GM12878 (cell line): ENCODE results near the gene IQCF5. TPM values are rescaled to one million over a fixed set of nuclear protein-coding genes. Genes with fewer than 3 reads are reported as not detected.

Experiments used
- ATAC-seq: fragments of 200-7000 bp; cut with Tn5 transposase; 3 replicates; pipeline ENCODE4 v1.9.1; 2020; ENCODE audit warnings: mild to moderate bottlenecking, moderate library complexity
- BruUV-seq: library from RNA; stranded (reverse); fragments of 400-500 nt; replicated peaks from 2 replicates; lab custom pipeline; 2021; lab: Mats Ljungman, UMichigan
- CTCF ChIA-PET: fragments of 300-600 bp; sonication (Branson Sonifier 250); formaldehyde crosslinking; extraction: SDS; loops from one replicate; lab custom pipeline; 2021; ENCODE audit warnings: inconsistent platforms; lab: Yijun Ruan, JAX
- POLR2A ChIA-PET: fragments of 350-600 bp; formaldehyde crosslinking; extraction: SDS; loops from one replicate; lab custom pipeline; 2021; ENCODE audit warnings: inconsistent platforms; lab: Charles Lee
- RAD21 ChIA-PET: fragments of 300-600 bp; sonication (Branson Sonifier 250); formaldehyde crosslinking; loops from one replicate; lab custom pipeline; 2023; ENCODE audit warnings: antibody characterized with exemption; ENCODE audit not compliant: unreplicated experiment; lab: Charles Lee
- SMC1A ChIA-PET: fragments of 300-600 bp; sonication (Branson Sonifier 250); formaldehyde crosslinking; loops from one replicate; lab custom pipeline; 2023; ENCODE audit not compliant: unreplicated experiment, uncharacterized antibody; lab: Charles Lee
- DNase-seq: peaks from one replicate; pipeline ENCODE4 v3.0.0-alpha.2; 2011; ENCODE audit warnings: low read depth, low spot score
- FAIRE-seq: peaks from 3 replicates; lab custom pipeline; 2011; peaks lifted over from hg19 to GRCh38; lab: Jason Lieb, UNC
- H2AFZ ChIP-seq: 2 replicates; pipeline ENCODE4 v1.6.0; 2011; ENCODE audit warnings: low read depth, low read length, control low read depth; ENCODE audit not compliant: control insufficient read depth
- H3K27ac ChIP-seq: 2 replicates; pipeline ENCODE4 v1.5.1; 2011; ENCODE audit warnings: control low read depth; ENCODE audit not compliant: control insufficient read depth, insufficient read depth
- H3K27me3 ChIP-seq, 2 experiments: replicated peaks in 1 of 2; 2 replicates each; pipeline versions ENCODE4 v1.6.0 to v1.6.1; 2011; ENCODE audit warnings: low read length in 1 of 2; ENCODE audit not compliant: control insufficient read depth in 2 of 2, insufficient read depth in 2 of 2
- H3K36me3 ChIP-seq, 2 experiments: 2 replicates each; pipeline ENCODE4 v1.5.1; 2011; ENCODE audit warnings: low read length in 1 of 2; ENCODE audit not compliant: control insufficient read depth in 2 of 2, insufficient read depth in 2 of 2
- H3K4me1 ChIP-seq: 2 replicates; pipeline ENCODE4 v1.6.1; 2011; ENCODE audit warnings: mild to moderate bottlenecking, low read length, moderate library complexity, mixed read lengths; ENCODE audit not compliant: control insufficient read depth, insufficient read depth
- H3K4me2 ChIP-seq: 2 replicates; pipeline ENCODE4 v1.6.0; 2011; ENCODE audit warnings: control low read depth; ENCODE audit not compliant: control insufficient read depth, insufficient read depth
- H3K4me3 ChIP-seq: fragments of 200-600 bp; sonication (generic); 2 replicates; pipeline ENCODE4 v1.5.1; 2016
- H3K79me2 ChIP-seq: 2 replicates; pipeline ENCODE4 v1.6.0; 2011; ENCODE audit warnings: low read length; ENCODE audit not compliant: control insufficient read depth, insufficient read depth
- H3K9ac ChIP-seq: 2 replicates; pipeline ENCODE4 v1.8.0; 2011; ENCODE audit warnings: low read length, control low read depth, mixed read lengths; ENCODE audit not compliant: control insufficient read depth, insufficient read depth
- H3K9me3 ChIP-seq: replicated peaks from 3 replicates; pipeline ENCODE4 v1.5.1; 2011; ENCODE audit warnings: mild to moderate bottlenecking, low read length; ENCODE audit not compliant: control insufficient read depth, insufficient read depth
- H4K20me1 ChIP-seq: 2 replicates; pipeline ENCODE4 v1.6.0; 2011; ENCODE audit not compliant: control insufficient read depth, insufficient read depth
- BACH1 ChIP-seq: fragments of 450-650 bp; IDR thresholded peaks from 2 replicates; pipeline ENCODE4 v1.6.1; 2017; ENCODE audit warnings: mild to moderate bottlenecking, borderline replicate concordance
- CHD4 ChIP-seq: fragments of 200-600 bp; sonication (generic); IDR thresholded peaks from 2 replicates; pipeline ENCODE4 v1.6.1; 2016; ENCODE audit warnings: mild to moderate bottlenecking
- CREM ChIP-seq: IDR thresholded peaks from 2 replicates; pipeline ENCODE4 v1.6.1; 2014; ENCODE audit warnings: antibody characterized with exemption, low read depth
- MXI1 ChIP-seq: fragments of 150-350 bp; IDR thresholded peaks from 2 replicates; pipeline ENCODE4 v1.6.1; 2011; ENCODE audit warnings: low read depth, mild to moderate bottlenecking, inconsistent platforms, low read length, improper control_type of control experiment
- PRDM15 ChIP-seq: fragments of 450-650 bp; formaldehyde crosslinking; IDR thresholded peaks from 2 replicates; pipeline ENCODE4 v1.4.0; 2020; ENCODE audit warnings: mild to moderate bottlenecking, moderate library complexity
- RELA ChIP-seq: fragments of 450-650 bp; IDR thresholded peaks from 2 replicates; pipeline ENCODE4 v1.8.0; 2014; ENCODE audit warnings: borderline replicate concordance; ENCODE audit not compliant: partially characterized antibody
- REST ChIP-seq: IDR thresholded peaks from 2 replicates; pipeline ENCODE4 v1.6.1; 2012; ENCODE audit warnings: mild to moderate bottlenecking, low read depth, low read length
- SREBF2 ChIP-seq: IDR thresholded peaks from 2 replicates; pipeline ENCODE4 v1.6.1; 2012; ENCODE audit warnings: mild to moderate bottlenecking, low read length
- SRF ChIP-seq, 2 experiments: IDR thresholded peaks; 2 replicates each; pipeline ENCODE4 v1.6.1; 2011; ENCODE audit warnings: low read depth in 2 of 2, low read length in 2 of 2, mild to moderate bottlenecking in 1 of 2, moderate library complexity in 1 of 2
- STAT1 ChIP-seq: fragments of 450-650 bp; conservative IDR thresholded peaks from 2 replicates; pipeline ENCODE4 v1.6.1; 2014; ENCODE audit warnings: antibody characterized with exemption, mild to moderate bottlenecking
- USF1 ChIP-seq: IDR thresholded peaks from 2 replicates; pipeline ENCODE4 v1.6.1; 2011; ENCODE audit warnings: borderline replicate concordance, low read depth, mild to moderate bottlenecking, moderate library complexity, mixed read lengths, low read length; ENCODE audit not compliant: insufficient read depth; ENCODE audit errors: extremely low read length
- WRNIP1 ChIP-seq: IDR thresholded peaks from 2 replicates; pipeline ENCODE4 v1.6.1; 2011; ENCODE audit warnings: low read depth, low read length, improper control_type of control experiment, borderline replicate concordance
- WGBS: methylation state at CpG from one replicate; pipeline ENCODE4 v1.1.6; 2016; ENCODE audit warnings: low lambda C conversion rate; ENCODE audit not compliant: insufficient replicate concordance, insufficient coverage; ENCODE audit errors: missing lambda C conversion rate; 5-methylcytosine and 5-hydroxymethylcytosine counted together
- in situ Hi-C: fragments of 300-500 bp; cut with MboI; formaldehyde crosslinking; loops from 9 replicates; pipeline ENCODE4 v1.14.3; 2018; ENCODE audit warnings: mixed read lengths
- intact Hi-C: fragments of 100-400 bp; cut with micrococcal nuclease; formaldehyde crosslinking; loops from one replicate; pipeline ENCODE4 v1.14.2; 2022; ENCODE audit not compliant: unreplicated experiment
- polyA plus RNA-seq, 11 experiments: library from polyadenylated mRNA; depleted of rRNA in 4 of 11; unstranded in 6 of 11; stranded (reverse) in 5 of 11; fragments of >200 nt; fragmentation: Nextera tagmentation in 4 of 11; fragmentation: Illumina TruSeq in 1 of 11; extraction: Ambion mirVana in 4 of 11; extraction: Trizol in 1 of 11; gene quantifications; 1 replicate in 1 of 11; 2 replicates in 10 of 11; pipeline versions ENCODE4 v1.2.1 to v1.2.3, GENCODE V29; 2011 to 2016; ENCODE audit warnings: inconsistent platforms in 2 of 11, missing spikeins in 2 of 11, low read depth in 1 of 11
- total RNA-seq, 4 experiments: library from RNA; depleted of rRNA in 3 of 4; stranded (reverse); fragments of >200 nt in 3 of 4; fragmentation: Illumina TruSeq in 1 of 4; extraction: Trizol in 1 of 4; gene quantifications; 2 replicates each; pipeline versions ENCODE4 v1.2.1 to v1.2.3, GENCODE V29; 2013 to 2021

Gene IQCF5
- total and polyA plus RNA-seq, 10 of the 15 experiments (the other 5 are each of a cell fraction or from before 2014, with no cell fraction given): not detected

GRCh38 chr3:51888463-51889105 is 13.2 kb upstream of the IQCF5 start (continued):
- no peak for TF ChIP-seq CREM
- no peak for TF ChIP-seq RELA
- no peak for TF ChIP-seq REST
- no peak for TF ChIP-seq STAT1

DNA sequence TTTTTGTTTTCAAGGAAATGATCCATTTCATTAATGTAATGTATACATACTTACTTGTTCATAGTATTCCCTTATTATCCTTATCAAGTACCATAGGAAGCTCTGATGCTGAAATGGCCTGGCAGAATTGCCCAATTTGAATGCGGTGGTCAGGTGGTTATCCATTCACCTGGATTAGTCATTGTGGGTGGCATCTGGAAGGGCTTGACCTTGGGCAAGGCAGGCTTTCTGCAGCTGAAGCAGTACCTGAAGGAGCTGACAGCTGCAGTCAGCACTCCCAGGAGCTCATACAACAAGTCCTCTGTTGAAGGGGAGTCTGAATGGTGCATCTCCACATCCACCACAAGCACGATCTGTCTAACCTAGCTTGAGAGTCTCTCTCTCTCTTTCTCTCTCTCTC is 12.2 kb upstream of the IQCF5 start:
- RAD21 ChIA-PET: no interaction called here
- H3K4me2 ChIP-seq: no peak overlapping the region
- TF ChIP-seq RELA (no peak), WRNIP1 (no peak), SRF (IDR thresholded peaks at IDR 0.05; ENCODE audit: low read depth in 2 of 2, low read length in 2 of 2) (no peak), SREBF2 (no peak), BACH1 (no peak), CHD4 (no peak), MXI1 (no peak), USF1 (no peak), PRDM15 (CRISPR knock-in tag) (no peak)

More for the DNA sequence above, 12.2 kb upstream of the IQCF5 start:
- Histone ChIP-seq H3K9me3 (no peaks in the 10 kb centered on the region), H2AFZ (no peak overlapping the region), H3K36me3 (no peaks in the 10 kb centered on the region), H3K27me3 (peaks cover 0 to 2% of the 10 kb centered on the region in 2 experiments; a peak in 2 of 4 replicates), H4K20me1 (no peaks in the 10 kb centered on the region), H3K9ac (no peak overlapping the region), H3K4me1 (no peaks in the 10 kb centered on the region), H3K79me2 (no peaks in the 10 kb centered on the region), H3K27ac (no peak overlapping the region), H3K4me3 (no peak overlapping the region)
- 56% methylated on average over 2 of the region's 2 CpGs for WGBS
- DNase-seq (no peak), ATAC-seq (no peak), FAIRE-seq (no peak)
- BruUV-seq: no TSS peak
- in situ Hi-C loops (no loop called here), intact Hi-C loops (no loop called here)
- ChIA-PET SMC1A (no interaction called here), CTCF (no interaction called here), POLR2A (no interaction called here)
